HepG2 (cell line): Measurements from ENCODE around the gene HPCAL1. TPM values are rescaled to one million over a fixed set of nuclear protein-coding genes. Genes with fewer than 3 reads are reported as not detected.

ENCODE experiments used
- ESRRA ChIP-seq: sonication (generic); formaldehyde crosslinking; IDR thresholded peaks from 2 replicates; pipeline ENCODE4 v1.5.1; 2020; ENCODE audit warnings: mild to moderate bottlenecking, low read depth, missing genetic modification reagents
- ETV5 ChIP-seq: IDR thresholded peaks from 2 replicates; pipeline ENCODE4 v1.6.1; 2018; ENCODE audit warnings: missing biosample characterization, missing genetic modification reagents, inconsistent platforms, borderline replicate concordance
- FOXA3 ChIP-seq: IDR thresholded peaks from 2 replicates; pipeline ENCODE4 v1.6.1; 2016; ENCODE audit warnings: missing genetic modification reagents, missing compliant biosample characterization
- GATAD1 ChIP-seq: IDR thresholded peaks from 2 replicates; pipeline ENCODE4 v1.6.1; 2016; ENCODE audit warnings: missing genetic modification reagents, missing compliant biosample characterization
- NFKB2 ChIP-seq: sonication (generic); formaldehyde crosslinking; IDR thresholded peaks from 2 replicates; pipeline ENCODE4 v1.4.0; 2020; ENCODE audit warnings: missing genetic modification reagents, borderline replicate concordance
- STAG1 ChIP-seq: sonication (generic); formaldehyde crosslinking; IDR thresholded peaks from 2 replicates; pipeline ENCODE4 v1.4.0; 2020; ENCODE audit warnings: missing genetic modification reagents
- ZNF260 ChIP-seq: sonication (generic); formaldehyde crosslinking; IDR thresholded peaks from 2 replicates; pipeline ENCODE4 v1.4.0; 2020; ENCODE audit warnings: missing genetic modification reagents, low read depth, mild to moderate bottlenecking, borderline replicate concordance
- ZNF274 ChIP-seq: sonication (generic); formaldehyde crosslinking; IDR thresholded peaks from 2 replicates; pipeline ENCODE4 v1.5.1; 2020; ENCODE audit warnings: mild to moderate bottlenecking, missing genetic modification reagents
- ZNF407 ChIP-seq: sonication (generic); formaldehyde crosslinking; IDR thresholded peaks from one replicate; pipeline ENCODE4 v1.5.1; 2020; ENCODE audit warnings: mild to moderate bottlenecking, missing genetic modification reagents; ENCODE audit errors: not compliant biosample characterization
- ZNF550 ChIP-seq: sonication (generic); formaldehyde crosslinking; IDR thresholded peaks from 2 replicates; pipeline ENCODE4 v1.4.0; 2020; ENCODE audit warnings: mild to moderate bottlenecking, missing genetic modification reagents, borderline replicate concordance
- ZNF614 ChIP-seq: IDR thresholded peaks from 2 replicates; pipeline ENCODE4 v1.6.1; 2018; ENCODE audit warnings: missing biosample characterization, missing genetic modification reagents, inconsistent platforms, borderline replicate concordance
- ZNF652 ChIP-seq: IDR thresholded peaks from 2 replicates; pipeline ENCODE4 v1.6.1; 2016; ENCODE audit warnings: low read depth, borderline replicate concordance
- ZSCAN9 ChIP-seq: IDR thresholded peaks from 2 replicates; pipeline ENCODE4 v1.6.1; 2016; ENCODE audit warnings: borderline replicate concordance
- polyA plus RNA-seq, 8 experiments: library from polyadenylated mRNA; depleted of rRNA in 3 of 8; stranded (reverse) in 7 of 8; unstranded in 1 of 8; fragments of >200 nt; fragmentation: Illumina TruSeq in 4 of 8; extraction: Trizol in 4 of 8; gene quantifications; 2 replicates each; pipeline versions ENCODE4 v1.2.1 to v1.2.3, GENCODE V29; 2011 to 2016; ENCODE audit warnings: low read depth in 4 of 8, missing spikeins in 1 of 8, mixed read lengths in 1 of 8; ENCODE audit not compliant: insufficient read depth in 1 of 8
- total RNA-seq, 5 experiments: library from RNA; depleted of rRNA; stranded (reverse); fragments of >200 nt; fragmentation: Illumina TruSeq; extraction: Trizol; gene quantifications; 2 replicates each; pipeline ENCODE4 v1.2.3, GENCODE V29; 2016; ENCODE audit warnings: low read depth in 1 of 5
- TF ChIP-seq, protein P1 (sequence below): sonication (generic); formaldehyde crosslinking; IDR thresholded peaks from 2 replicates; pipeline ENCODE4 v1.4.0; 2020; ENCODE audit warnings: missing genetic modification reagents, mild to moderate bottlenecking, borderline replicate concordance
- TF ChIP-seq, protein P2 (sequence below): sonication (generic); formaldehyde crosslinking; IDR thresholded peaks from 2 replicates; pipeline ENCODE4 v1.8.0; 2022; ENCODE audit warnings: missing genetic modification reagents, mild to moderate bottlenecking, moderate library complexity, borderline replicate concordance

The HPCAL1 gene
- total and polyA plus RNA-seq, 2 of the 13 experiments (the other 11 are each of a cell fraction or from before 2014, with no cell fraction given): 29.5 to 29.9 TPM

DNA sequence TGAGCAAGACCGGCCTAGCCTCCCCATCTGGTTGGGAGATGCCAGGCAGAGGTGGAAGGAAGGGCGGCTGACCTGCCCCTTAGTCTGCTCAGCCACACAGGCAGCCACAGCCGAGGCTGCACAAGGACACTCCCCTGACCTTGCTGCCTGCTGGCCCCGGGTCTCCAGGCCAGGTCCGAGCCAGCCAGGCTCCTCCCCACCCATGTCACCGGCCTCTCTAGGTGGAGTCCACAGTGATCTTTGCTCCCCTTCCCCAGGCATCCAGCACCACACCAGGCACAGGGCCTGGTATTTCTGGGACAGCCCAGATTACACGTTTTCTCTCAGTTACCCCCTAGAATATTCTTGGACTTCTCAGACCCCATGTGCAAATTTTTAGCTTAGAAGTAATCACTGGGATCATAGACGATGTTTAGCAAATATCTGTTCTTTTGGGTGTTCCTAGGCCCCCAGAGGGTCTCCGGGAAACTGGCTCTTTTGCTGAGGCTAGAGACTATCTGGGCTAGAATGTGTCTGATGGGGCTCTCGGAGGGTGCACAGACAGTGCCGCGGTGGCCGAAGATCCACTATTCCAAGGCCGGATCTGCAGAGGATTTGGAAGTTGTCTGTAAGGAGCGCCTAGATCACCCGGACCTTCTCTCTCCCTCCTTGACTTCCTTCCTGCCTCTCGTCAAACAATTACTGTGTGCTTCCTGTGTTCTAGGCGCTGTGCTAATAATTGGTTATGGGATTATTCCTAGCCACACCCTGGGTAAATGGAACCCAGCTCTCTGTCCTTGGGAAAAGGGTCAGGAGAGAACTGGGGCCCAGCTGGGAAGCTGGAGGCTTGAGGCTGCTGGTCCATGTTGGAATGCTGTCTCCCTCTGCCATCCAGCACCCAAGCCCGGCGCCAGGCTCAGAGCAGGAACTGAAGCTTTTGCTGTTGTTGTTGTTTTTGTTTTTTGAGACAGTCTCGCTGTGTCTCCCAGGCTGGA lies 98.6 kb downstream of the HPCAL1 start (continued):
- TF ChIP-seq STAG1 (CRISPR knock-in tag) (peak; percentile 25), ZSCAN9 (CRISPR knock-in tag) (peak; percentile 33; the same call in 1 of the 2 replicates), ZNF407 (CRISPR knock-in tag) (peak; percentile 68), NFKB2 (peak; percentile 77; the same call in 1 of the 2 replicates), ZNF614 (CRISPR knock-in tag) (peak; percentile 62; the same call in 1 of the 2 replicates), ETV5 (peak; percentile 92), ZNF274 (CRISPR knock-in tag) (peak; percentile 72; the same call in 1 of the 2 replicates), ZNF652 (CRISPR knock-in tag) (no peak), FOXA3 (CRISPR knock-in tag) (peak; percentile 41), ESRRA (CRISPR knock-in tag) (peak; percentile 99), ZNF260 (CRISPR knock-in tag) (no peak), GATAD1 (CRISPR knock-in tag) (no peak), ZNF550 (no peak)
- TF ChIP-seq, protein P1, sequence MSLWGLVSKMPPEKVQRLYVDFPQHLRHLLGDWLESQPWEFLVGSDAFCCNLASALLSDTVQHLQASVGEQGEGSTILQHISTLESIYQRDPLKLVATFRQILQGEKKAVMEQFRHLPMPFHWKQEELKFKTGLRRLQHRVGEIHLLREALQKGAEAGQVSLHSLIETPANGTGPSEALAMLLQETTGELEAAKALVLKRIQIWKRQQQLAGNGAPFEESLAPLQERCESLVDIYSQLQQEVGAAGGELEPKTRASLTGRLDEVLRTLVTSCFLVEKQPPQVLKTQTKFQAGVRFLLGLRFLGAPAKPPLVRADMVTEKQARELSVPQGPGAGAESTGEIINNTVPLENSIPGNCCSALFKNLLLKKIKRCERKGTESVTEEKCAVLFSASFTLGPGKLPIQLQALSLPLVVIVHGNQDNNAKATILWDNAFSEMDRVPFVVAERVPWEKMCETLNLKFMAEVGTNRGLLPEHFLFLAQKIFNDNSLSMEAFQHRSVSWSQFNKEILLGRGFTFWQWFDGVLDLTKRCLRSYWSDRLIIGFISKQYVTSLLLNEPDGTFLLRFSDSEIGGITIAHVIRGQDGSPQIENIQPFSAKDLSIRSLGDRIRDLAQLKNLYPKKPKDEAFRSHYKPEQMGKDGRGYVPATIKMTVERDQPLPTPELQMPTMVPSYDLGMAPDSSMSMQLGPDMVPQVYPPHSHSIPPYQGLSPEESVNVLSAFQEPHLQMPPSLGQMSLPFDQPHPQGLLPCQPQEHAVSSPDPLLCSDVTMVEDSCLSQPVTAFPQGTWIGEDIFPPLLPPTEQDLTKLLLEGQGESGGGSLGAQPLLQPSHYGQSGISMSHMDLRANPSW: peak; percentile 80; the same call in 1 of the 2 replicates
- TF ChIP-seq, protein P2, sequence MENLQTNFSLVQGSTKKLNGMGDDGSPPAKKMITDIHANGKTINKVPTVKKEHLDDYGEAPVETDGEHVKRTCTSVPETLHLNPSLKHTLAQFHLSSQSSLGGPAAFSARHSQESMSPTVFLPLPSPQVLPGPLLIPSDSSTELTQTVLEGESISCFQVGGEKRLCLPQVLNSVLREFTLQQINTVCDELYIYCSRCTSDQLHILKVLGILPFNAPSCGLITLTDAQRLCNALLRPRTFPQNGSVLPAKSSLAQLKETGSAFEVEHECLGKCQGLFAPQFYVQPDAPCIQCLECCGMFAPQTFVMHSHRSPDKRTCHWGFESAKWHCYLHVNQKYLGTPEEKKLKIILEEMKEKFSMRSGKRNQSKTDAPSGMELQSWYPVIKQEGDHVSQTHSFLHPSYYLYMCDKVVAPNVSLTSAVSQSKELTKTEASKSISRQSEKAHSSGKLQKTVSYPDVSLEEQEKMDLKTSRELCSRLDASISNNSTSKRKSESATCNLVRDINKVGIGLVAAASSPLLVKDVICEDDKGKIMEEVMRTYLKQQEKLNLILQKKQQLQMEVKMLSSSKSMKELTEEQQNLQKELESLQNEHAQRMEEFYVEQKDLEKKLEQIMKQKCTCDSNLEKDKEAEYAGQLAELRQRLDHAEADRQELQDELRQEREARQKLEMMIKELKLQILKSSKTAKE (CRISPR knock-in tag): peak; percentile 68
